WTC11 (cell line): ENCODE measurements around the gene MTX2. TPM values are rescaled to one million over a fixed set of nuclear protein-coding genes. Genes with fewer than 3 reads are reported as not detected.

Source experiments
- ATAC-seq: fragments of 200-7000 bp; cut with Tn5 transposase; 2 replicates; pipeline ENCODE4 v1.10.0; 2021; ENCODE audit warnings: mild to moderate bottlenecking, moderate library complexity
- CTCF ChIA-PET: fragments of 300-600 bp; sonication (Branson Sonifier 250); formaldehyde crosslinking; loops from one replicate; lab custom pipeline; 2021; ENCODE audit warnings: antibody characterized with exemption; lab: Charles Lee
- POLR2A ChIA-PET: fragments of 350-600 bp; sonication (Branson Sonifier 250); formaldehyde crosslinking; loops from one replicate; lab custom pipeline; 2021; ENCODE audit warnings: antibody characterized with exemption; lab: Charles Lee
- DNase-seq: peaks from one replicate; pipeline ENCODE4 v3.0.0; 2021; ENCODE audit warnings: low spot score
- H3K27ac Mint-ChIP-seq: 2 replicates; pipeline ENCODE4 v1.8.0; 2021; ENCODE audit warnings: mixed read lengths
- H3K27me3 Mint-ChIP-seq: 2 replicates; pipeline ENCODE4 v1.8.0; 2021; ENCODE audit warnings: low read depth, mild to moderate bottlenecking, moderate library complexity, mixed read lengths
- H3K36me3 Mint-ChIP-seq: 2 replicates; pipeline ENCODE4 v1.8.0; 2021; ENCODE audit warnings: mixed read lengths
- H3K4me1 Mint-ChIP-seq: 2 replicates; pipeline ENCODE4 v1.8.0; 2022; ENCODE audit warnings: mixed read lengths
- H3K4me3 Mint-ChIP-seq: 2 replicates; pipeline ENCODE4 v1.8.0; 2021; ENCODE audit warnings: mild to moderate bottlenecking, moderate library complexity, mixed read lengths
- H3K9me3 Mint-ChIP-seq: 2 replicates; pipeline ENCODE4 v1.8.0; 2021; ENCODE audit warnings: mixed read lengths
- CDX4 ChIP-seq: fragments of 250-450 bp; sonication (Bioruptor Pico); IDR thresholded peaks from 2 replicates; pipeline ENCODE4 v1.9.0; 2021; ENCODE audit warnings: moderate library complexity, mild to moderate bottlenecking, inconsistent platforms, borderline replicate concordance
- ESRRA ChIP-seq: sonication (generic); formaldehyde crosslinking; IDR thresholded peaks from 2 replicates; pipeline ENCODE4 v1.8.1; 2022; ENCODE audit warnings: mild to moderate bottlenecking, missing genetic modification reagents, borderline replicate concordance
- GTF2I ChIP-seq: fragments of 250-450 bp; sonication (Bioruptor Pico); conservative IDR thresholded peaks from 2 replicates; pipeline ENCODE4 v1.4.0; 2021; ENCODE audit warnings: mild to moderate bottlenecking
- HMGXB4 ChIP-seq: sonication (generic); formaldehyde crosslinking; IDR thresholded peaks from 2 replicates; pipeline ENCODE4 v1.8.1; 2023; ENCODE audit warnings: mild to moderate bottlenecking, moderate library complexity, missing genetic modification reagents
- PRDM15 ChIP-seq: sonication (generic); formaldehyde crosslinking; IDR thresholded peaks from 2 replicates; pipeline ENCODE4 v1.8.0; 2022; ENCODE audit warnings: missing genetic modification reagents
- ZNF416 ChIP-seq: fragments of 250-450 bp; sonication (Bioruptor Pico); IDR thresholded peaks from 2 replicates; pipeline ENCODE4 v1.9.0; 2021; ENCODE audit warnings: mild to moderate bottlenecking, inconsistent platforms
- ZNF423 ChIP-seq: fragments of 250-450 bp; sonication (Bioruptor Pico); IDR thresholded peaks from 2 replicates; pipeline ENCODE4 v2.1.2; 2022; ENCODE audit warnings: mild to moderate bottlenecking, moderate library complexity
- total RNA-seq: library from RNA; stranded (reverse); gene quantifications from 3 replicates; pipeline ENCODE4 v1.2.3, GENCODE V29; 2021
- TF ChIP-seq, protein P1 (sequence below): sonication (generic); formaldehyde crosslinking; IDR thresholded peaks from 2 replicates; pipeline ENCODE4 v1.8.0; 2022; ENCODE audit warnings: mild to moderate bottlenecking, missing genetic modification reagents
- TF ChIP-seq, protein P2 (sequence below): sonication (generic); formaldehyde crosslinking; IDR thresholded peaks from 2 replicates; pipeline ENCODE4 v1.8.0; 2022; ENCODE audit warnings: mild to moderate bottlenecking, missing genetic modification reagents
- TF ChIP-seq, protein P3 (sequence below): fragments of 250-450 bp; sonication (Bioruptor Pico); IDR thresholded peaks from 2 replicates; pipeline ENCODE4 v1.9.0; 2021; ENCODE audit warnings: mild to moderate bottlenecking, borderline replicate concordance

MTX2 gene
- total RNA-seq, 1 experiment from 2014 or later: 33.6 TPM

- no peak for TF ChIP-seq PRDM15 (CRISPR knock-in tag)
- TF ChIP-seq, protein P1, sequence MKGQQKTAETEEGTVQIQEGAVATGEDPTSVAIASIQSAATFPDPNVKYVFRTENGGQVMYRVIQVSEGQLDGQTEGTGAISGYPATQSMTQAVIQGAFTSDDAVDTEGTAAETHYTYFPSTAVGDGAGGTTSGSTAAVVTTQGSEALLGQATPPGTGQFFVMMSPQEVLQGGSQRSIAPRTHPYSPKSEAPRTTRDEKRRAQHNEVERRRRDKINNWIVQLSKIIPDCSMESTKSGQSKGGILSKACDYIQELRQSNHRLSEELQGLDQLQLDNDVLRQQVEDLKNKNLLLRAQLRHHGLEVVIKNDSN (CRISPR knock-in tag): no peak
Observed at GRCh38 chr2:176227874-176228273, 41.4 kb upstream of the MTX2 start (continued).

GRCh38 chr2:176234156-176234555, 35.1 kb upstream of the MTX2 start:
- DNase-seq: no peak
- POLR2A ChIA-PET: interaction anchor here (1.2 kb wide), 1 partner anchor 35 kb away, joined by 3 read pairs; the partner anchor contains the start of gene MTX2
- TF ChIP-seq CDX4 (CRISPR knock-in tag) (no peak), ZNF423 (CRISPR knock-in tag) (no peak), ZNF416 (CRISPR knock-in tag) (no peak), ESRRA (CRISPR knock-in tag) (no peak), HMGXB4 (CRISPR knock-in tag) (no peak)
- TF ChIP-seq, protein P2, sequence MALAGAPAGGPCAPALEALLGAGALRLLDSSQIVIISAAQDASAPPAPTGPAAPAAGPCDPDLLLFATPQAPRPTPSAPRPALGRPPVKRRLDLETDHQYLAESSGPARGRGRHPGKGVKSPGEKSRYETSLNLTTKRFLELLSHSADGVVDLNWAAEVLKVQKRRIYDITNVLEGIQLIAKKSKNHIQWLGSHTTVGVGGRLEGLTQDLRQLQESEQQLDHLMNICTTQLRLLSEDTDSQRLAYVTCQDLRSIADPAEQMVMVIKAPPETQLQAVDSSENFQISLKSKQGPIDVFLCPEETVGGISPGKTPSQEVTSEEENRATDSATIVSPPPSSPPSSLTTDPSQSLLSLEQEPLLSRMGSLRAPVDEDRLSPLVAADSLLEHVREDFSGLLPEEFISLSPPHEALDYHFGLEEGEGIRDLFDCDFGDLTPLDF: no peak

GRCh38 chr2:176234940-176235339, 34.3 kb upstream of the MTX2 start:
- ChIA-PET POLR2A (no interaction called here), CTCF (no interaction called here)
- H3K36me3 Mint-ChIP-seq: no peaks in the 10 kb centered on the region
- H3K27me3 Mint-ChIP-seq: no peaks in the 10 kb centered on the region; the same call in none of the 2 replicates
- no peak overlapping the region for H3K4me3 Mint-ChIP-seq
- no peaks in the 10 kb centered on the region for H3K4me1 Mint-ChIP-seq
- no peak for TF ChIP-seq GTF2I (CRISPR knock-in tag)
- TF ChIP-seq, protein P3, sequence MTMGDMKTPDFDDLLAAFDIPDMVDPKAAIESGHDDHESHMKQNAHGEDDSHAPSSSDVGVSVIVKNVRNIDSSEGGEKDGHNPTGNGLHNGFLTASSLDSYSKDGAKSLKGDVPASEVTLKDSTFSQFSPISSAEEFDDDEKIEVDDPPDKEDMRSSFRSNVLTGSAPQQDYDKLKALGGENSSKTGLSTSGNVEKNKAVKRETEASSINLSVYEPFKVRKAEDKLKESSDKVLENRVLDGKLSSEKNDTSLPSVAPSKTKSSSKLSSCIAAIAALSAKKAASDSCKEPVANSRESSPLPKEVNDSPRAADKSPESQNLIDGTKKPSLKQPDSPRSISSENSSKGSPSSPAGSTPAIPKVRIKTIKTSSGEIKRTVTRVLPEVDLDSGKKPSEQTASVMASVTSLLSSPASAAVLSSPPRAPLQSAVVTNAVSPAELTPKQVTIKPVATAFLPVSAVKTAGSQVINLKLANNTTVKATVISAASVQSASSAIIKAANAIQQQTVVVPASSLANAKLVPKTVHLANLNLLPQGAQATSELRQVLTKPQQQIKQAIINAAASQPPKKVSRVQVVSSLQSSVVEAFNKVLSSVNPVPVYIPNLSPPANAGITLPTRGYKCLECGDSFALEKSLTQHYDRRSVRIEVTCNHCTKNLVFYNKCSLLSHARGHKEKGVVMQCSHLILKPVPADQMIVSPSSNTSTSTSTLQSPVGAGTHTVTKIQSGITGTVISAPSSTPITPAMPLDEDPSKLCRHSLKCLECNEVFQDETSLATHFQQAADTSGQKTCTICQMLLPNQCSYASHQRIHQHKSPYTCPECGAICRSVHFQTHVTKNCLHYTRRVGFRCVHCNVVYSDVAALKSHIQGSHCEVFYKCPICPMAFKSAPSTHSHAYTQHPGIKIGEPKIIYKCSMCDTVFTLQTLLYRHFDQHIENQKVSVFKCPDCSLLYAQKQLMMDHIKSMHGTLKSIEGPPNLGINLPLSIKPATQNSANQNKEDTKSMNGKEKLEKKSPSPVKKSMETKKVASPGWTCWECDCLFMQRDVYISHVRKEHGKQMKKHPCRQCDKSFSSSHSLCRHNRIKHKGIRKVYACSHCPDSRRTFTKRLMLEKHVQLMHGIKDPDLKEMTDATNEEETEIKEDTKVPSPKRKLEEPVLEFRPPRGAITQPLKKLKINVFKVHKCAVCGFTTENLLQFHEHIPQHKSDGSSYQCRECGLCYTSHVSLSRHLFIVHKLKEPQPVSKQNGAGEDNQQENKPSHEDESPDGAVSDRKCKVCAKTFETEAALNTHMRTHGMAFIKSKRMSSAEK (CRISPR knock-in tag): no peak
- H3K27ac Mint-ChIP-seq: no peak overlapping the region
- H3K9me3 Mint-ChIP-seq: no peaks in the 10 kb centered on the region
- ATAC-seq (no peak), DNase-seq (no peak)

More at GRCh38 chr2:176234156-176234555, 35.1 kb upstream of the MTX2 start:
- no peaks in the 10 kb centered on the region for H3K36me3 Mint-ChIP-seq
- H3K27me3 Mint-ChIP-seq: peaks cover 4% of the 10 kb centered on the region; the same call in 1 of the 2 replicates
- no peaks in the 10 kb centered on the region for H3K9me3 Mint-ChIP-seq
- H3K4me1 Mint-ChIP-seq: no peaks in the 10 kb centered on the region
- CTCF ChIA-PET: interaction anchor here (0.7 kb wide), 1 partner anchor 676 kb away, joined by 3 read pairs; no protein-coding TSS in a partner anchor
- no peak overlapping the region for H3K27ac Mint-ChIP-seq
- no peak overlapping the region for H3K4me3 Mint-ChIP-seq
- no peak for ATAC-seq
